ENCODE results near the gene BSN.
"Not testable (repeated sequence)": the region's sequence is repeated elsewhere in the genome, so short reads cannot be mapped to it uniquely, and the experiment has no call there.

The BSN gene

DNA sequence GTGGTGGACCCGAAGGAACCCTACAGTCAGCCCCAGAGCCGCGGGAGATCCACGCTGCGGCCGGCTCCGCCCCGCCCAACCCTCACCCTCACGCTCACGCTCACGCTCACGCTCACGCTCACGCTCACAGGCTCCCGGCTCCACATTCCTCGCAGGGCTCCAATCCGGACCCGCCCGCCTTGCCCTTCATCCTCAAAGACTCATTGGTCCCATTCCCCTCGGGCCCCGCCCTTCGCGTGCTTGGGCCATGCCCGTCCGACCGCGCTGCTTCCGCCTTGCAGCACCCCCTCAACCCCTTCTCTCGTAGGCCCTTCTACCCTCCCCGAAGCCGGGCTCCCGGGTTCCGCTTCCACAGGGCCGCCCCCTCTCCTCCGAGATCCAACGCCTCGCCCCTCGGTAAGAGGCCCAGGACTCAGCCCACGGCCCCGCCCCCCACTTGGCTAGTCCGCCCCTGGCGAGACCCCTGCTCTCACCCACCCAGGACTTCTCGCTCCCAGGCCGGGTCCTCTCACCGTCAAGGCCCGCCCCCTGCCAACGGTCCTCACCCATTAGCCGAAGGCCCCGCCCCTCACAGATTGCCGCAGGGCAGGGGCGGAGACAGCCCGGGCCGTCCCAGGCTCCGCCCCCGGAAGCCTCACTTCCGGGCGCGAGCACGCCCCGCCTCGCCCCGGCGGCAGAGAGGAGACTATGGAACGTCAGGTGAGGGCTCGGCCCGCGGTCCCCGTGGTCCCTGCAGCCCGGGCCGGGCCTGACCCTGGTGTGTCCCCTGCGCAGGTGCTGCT lies 119.6 kb downstream of the BSN start, which contains the start of gene APEH:
TSS of gene APEH (plus strand) at position 637 of the 782 bp plus-strand sequence. CDS start at position 688, 51 bp downstream.
- DNase-seq (ENCODE audit: low spot score) = peak; percentile 94

- no peak for DNase-seq (ENCODE audit: low spot score)
Observed at GRCh38 chr3:49674497-49674983, 120.3 kb downstream of the BSN start.

GRCh38 chr3:49675912-49676311 lies 121.6 kb downstream of the BSN start:
- DNase-seq (ENCODE audit: low spot score) = no peak

- DNase-seq (ENCODE audit: low spot score) = no peak
Observed at GRCh38 chr3:49680493-49681231, 126.4 kb downstream of the BSN start.

GRCh38 chr3:49681232-49681522 lies 126.9 kb downstream of the BSN start:
- no peak for DNase-seq (ENCODE audit: low spot score)

GRCh38 chr3:49681543-49681942 lies 127.3 kb downstream of the BSN start:
- DNase-seq (ENCODE audit: low spot score) = no peak

- DNase-seq (ENCODE audit: low spot score) = no peak
Observed at GRCh38 chr3:49683162-49683561, 128.9 kb downstream of the BSN start.

DNA sequence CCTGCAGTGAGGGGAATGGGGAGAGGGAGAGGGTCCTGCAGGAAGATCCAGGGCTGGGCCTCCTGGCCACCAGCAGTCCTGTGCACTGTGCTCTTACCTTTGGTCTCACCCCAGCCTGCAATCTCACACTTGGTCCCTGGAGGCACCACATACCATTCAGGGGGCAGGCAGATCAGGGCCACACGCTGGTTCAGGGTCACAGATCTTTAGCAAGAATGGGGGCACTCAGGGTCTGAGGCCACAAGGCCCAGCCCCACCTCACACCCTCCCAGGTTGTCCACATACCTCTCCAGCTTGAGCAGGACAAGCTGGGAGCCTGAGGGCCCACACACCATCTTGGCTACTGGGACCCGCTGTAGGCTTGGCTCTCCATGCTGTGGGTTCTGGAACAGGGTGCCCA lies 130.2 kb downstream of the BSN start:
- DNase-seq (ENCODE audit: low spot score) = not testable (repeated sequence)

- not testable (repeated sequence) for DNase-seq (ENCODE audit: low spot score)
Observed at GRCh38 chr3:49685103-49685502, 130.8 kb downstream of the BSN start.

GRCh38 chr3:49685846-49686245 lies 131.6 kb downstream of the BSN start:
- DNase-seq (ENCODE audit: low spot score) = not testable (repeated sequence)

DNA sequence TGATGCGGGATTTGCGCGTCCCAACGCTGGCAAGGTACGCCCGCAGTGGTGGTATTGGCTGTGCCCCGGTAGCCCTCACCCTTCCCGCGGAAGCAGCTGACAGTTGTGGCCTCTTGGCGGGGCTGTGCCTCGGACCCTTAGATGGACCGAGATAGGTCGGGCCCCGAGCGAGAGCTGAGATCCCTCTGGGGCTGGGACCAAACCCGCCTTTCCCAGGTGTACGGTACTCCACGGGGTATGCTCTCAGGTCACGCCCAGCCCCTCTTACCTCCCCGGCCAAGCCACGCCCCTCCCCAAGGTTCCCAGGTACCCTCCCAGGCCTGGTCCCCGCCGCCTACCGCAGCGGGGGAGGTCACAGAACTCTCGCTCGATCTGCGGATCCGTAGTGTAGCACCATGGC lies 132.1 kb downstream of the BSN start:
- DNase-seq (ENCODE audit: low spot score) = not testable (repeated sequence)

DNA sequence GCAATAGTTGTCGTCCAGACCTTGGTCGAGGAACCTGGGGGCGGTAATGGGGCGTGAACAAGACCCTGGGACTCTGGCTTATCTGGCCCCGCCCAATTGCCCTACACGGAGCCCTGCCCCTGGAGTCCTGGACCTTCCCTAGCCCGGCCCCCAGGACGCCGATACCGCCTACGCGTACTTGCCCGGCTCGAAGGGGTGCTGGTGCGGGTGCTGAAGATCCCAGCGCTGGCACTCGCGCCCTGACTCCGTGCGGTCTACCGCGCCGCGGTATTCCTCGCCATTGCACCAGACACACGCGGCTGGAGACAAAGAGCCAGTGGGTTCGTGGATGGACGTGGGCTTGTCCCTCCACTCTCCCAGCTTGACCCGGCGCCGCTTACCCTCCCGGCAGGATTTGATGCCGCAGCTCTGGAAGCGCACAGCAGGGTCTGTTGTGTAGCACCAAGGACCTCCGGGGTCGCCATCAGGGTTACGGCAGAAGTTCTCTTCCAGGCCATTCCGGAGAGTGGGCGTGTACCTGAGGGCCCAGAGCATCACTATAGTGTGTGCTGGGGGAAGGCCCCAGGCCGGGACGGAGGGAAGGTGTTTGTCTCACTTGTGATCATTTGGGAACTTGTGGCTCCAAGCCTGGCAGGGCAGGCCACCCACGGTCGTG lies 132.6 kb downstream of the BSN start:
- not testable (repeated sequence) for DNase-seq (ENCODE audit: low spot score)

DNA sequence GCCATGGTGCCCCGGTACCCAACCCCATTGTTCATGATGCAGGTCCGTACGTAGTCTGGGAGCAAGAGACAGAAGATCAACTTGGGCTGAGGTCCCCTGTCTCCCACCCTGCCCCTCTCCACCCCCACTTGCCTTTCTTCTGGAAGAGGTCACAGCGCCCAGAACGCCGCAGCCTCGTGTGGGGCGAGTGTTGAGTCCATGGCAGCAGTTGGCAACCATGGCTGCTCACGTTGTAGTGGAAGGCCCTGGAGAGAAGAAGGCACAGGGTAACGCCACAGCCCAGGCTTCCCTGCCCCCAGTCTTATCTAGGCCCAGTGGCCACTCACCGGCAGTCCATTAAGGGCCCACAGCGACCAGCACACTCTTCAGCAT lies 133.1 kb downstream of the BSN start:
- DNase-seq (ENCODE audit: low spot score) = not testable (repeated sequence)

GRCh38 chr3:49688338-49689045 lies 134.2 kb downstream of the BSN start:
- not testable (repeated sequence) for DNase-seq (ENCODE audit: low spot score)

- peak; percentile 96 for DNase-seq (ENCODE audit: low spot score)
Observed at GRCh38 chr3:49689046-49689907, 135.0 kb downstream of the BSN start, which contains the start of the genes MST1 and RNF123. Gene MST1 (minus strand): TSS chr3:49689474. CDS start chr3:49688691, 783 bp downstream. Gene RNF123 (plus strand): TSS chr3:49689557. CDS start chr3:49691166, 1,609 bp downstream.

DNA sequence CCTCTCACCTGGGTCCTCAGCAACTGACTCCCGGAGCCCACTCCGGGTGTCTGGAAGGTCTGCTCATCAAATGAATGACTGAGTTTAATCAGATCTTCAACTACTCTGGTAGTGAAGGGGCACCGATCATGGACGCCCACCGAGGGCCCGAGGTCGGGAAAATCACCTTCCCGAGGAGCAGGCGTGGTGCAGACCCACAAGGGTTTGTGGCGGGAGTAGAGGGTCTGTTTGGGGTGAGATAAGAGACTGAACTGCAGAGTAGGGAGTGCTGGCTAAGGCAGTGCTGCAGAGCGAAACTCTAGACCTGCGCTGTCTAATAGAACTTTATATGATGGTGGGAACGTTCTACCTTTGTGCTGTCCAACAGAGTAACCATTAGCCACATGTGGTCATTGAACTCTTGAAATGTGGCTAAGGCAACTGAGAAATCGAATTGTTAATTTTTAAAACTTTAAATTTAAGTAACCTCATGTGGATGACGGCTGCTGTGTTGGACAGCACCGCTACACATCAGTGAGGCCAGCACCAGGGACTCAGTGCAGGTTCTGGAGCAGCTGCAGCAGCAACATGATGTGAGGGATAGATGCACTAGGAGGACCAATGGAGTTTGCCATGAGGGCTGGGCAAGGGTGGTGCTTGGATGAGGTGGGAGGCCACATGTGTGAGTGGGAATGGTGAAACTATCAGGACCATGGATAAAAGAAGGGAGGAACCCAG lies 135.8 kb downstream of the BSN start:
- not testable (repeated sequence) for DNase-seq (ENCODE audit: low spot score)

- not testable (repeated sequence) for DNase-seq (ENCODE audit: low spot score)
Observed at GRCh38 chr3:49690856-49691255, 136.6 kb downstream of the BSN start.

GRCh38 chr3:49691481-49691880 lies 137.2 kb downstream of the BSN start:
- not testable (repeated sequence) for DNase-seq (ENCODE audit: low spot score)

- not testable (repeated sequence) for DNase-seq (ENCODE audit: low spot score)
Observed at GRCh38 chr3:49694409-49695070, 140.3 kb downstream of the BSN start.
